Ovary (tissue), 9 donors: Measurements from ENCODE around the gene TMEFF2. TPM values are rescaled to one million over a fixed set of nuclear protein-coding genes. Genes with fewer than 3 reads are reported as not detected.

Source experiments
- DNase-seq, 5 donors: peaks; one replicate each; pipeline ENCODE4 v3.0.0-alpha.2; 2019 to 2020
- H3K27ac ChIP-seq, 2 donors: fragments of 200-600 bp; one replicate each; pipeline versions ENCODE4 v1.5.1 to v1.8.0; 2019 to 2022
- H3K27me3 ChIP-seq: fragments of 200-600 bp; one replicate; pipeline ENCODE4 v1.8.0; 2022
- H3K36me3 ChIP-seq: fragments of 200-600 bp; sonication (generic); one replicate; pipeline ENCODE4 v1.5.1; 2019
- H3K4me1 ChIP-seq: one replicate; pipeline ENCODE4 v1.8.1; 2013; ENCODE audit warnings: mild to moderate bottlenecking, moderate library complexity; ENCODE audit not compliant: insufficient read depth
- H3K4me3 ChIP-seq: fragments of 200-600 bp; sonication (generic); one replicate; pipeline ENCODE4 v1.5.1; 2017
- H3K9me3 ChIP-seq, 2 donors: fragments of 200-600 bp in 1 of 2; sonication (generic) in 1 of 2; one replicate each; pipeline versions ENCODE4 v1.5.1 to v1.8.1; 2013 to 2019; ENCODE audit warnings: mild to moderate bottlenecking in 1 of 2, moderate library complexity in 1 of 2
- CTCF ChIP-seq, 3 donors: fragments of 450-650 bp in 2 of 3; fragments of 200-600 bp in 1 of 3; IDR thresholded peaks; one replicate each; pipeline versions ENCODE4 v1.5.1 to v1.8.0; 2016 to 2022; ENCODE audit warnings: antibody characterized with exemption in 3 of 3, mild to moderate bottlenecking in 1 of 3
- EP300 ChIP-seq: sonication (generic); formaldehyde crosslinking; IDR thresholded peaks from one replicate; pipeline ENCODE4 v1.6.1; 2017; ENCODE audit warnings: antibody characterized with exemption
- POLR2A ChIP-seq: fragments of 450-650 bp; IDR thresholded peaks from one replicate; pipeline ENCODE4 v1.6.1; 2017; ENCODE audit warnings: antibody characterized with exemption, mild to moderate bottlenecking, moderate library complexity
- WGBS, 3 donors: extraction: QIAGEN DNeasy Blood & Tissue Kit in 1 of 3; methylation state at CpG; one replicate each; pipeline versions ENCODE4 v1.1.5 to v1.1.7; 2013 to 2017; 5-methylcytosine and 5-hydroxymethylcytosine counted together
- intact Hi-C, 4 donors: fragments of 100-400 bp; cut with DNase I; formaldehyde crosslinking; loops; one replicate each; pipeline versions ENCODE4 v1.11.0 to v1.15.1; 2022 to 2023
- polyA plus RNA-seq, 2 donors: library from polyadenylated mRNA; stranded (reverse); fragments of 200-250 nt in 1 of 2; fragments of 350-450 nt in 1 of 2; fragmentation: Illumina TruSeq in 1 of 2; extraction: RNeasy Lipid Tissue Mini Kit (QIAGEN cat#74804) in 1 of 2; gene quantifications; one replicate each; pipeline ENCODE4 v1.2.3, GENCODE V29; 2013 to 2014
- total RNA-seq, 7 donors: library from RNA; depleted of rRNA in 2 of 7; stranded (reverse); fragments of >200 nt in 2 of 7; fragmentation: NEBNext Ultra II Directional in 3 of 7; extraction: Animal tissue kit (Norgen Biotek cat#: 25700) in 3 of 7; gene quantifications; one replicate each; pipeline versions ENCODE4 v1.1.0 to v1.2.4, GENCODE V29; 2016 to 2023
- donor health status: DM: no; HTN: no; CAD: no; lungs with moderate emphysema.
- donor health status: DM: no; HTN: no; CAD: no.
- donor health status: Bipolar disorder and iron deficiency.
- donor health status: DM: yes; HTN: yes; CAD: no.
- donor health status: DM: no; HTN: no; CAD: no.
- donor health status: DM: yes; HTN: yes; CAD: no.

Gene TMEFF2
- total and polyA plus RNA-seq, 9 donors, result 0.05 to 0.34 (median 0.08) TPM; not detected in 5

- DNase-seq, result no peak
- intact Hi-C loops, result no loop called here
- no peak for TF ChIP-seq CTCF (IDR thresholded peaks at IDR 0.05)
- TF ChIP-seq POLR2A, result no peak
- no peak for TF ChIP-seq EP300
- H3K4me3 ChIP-seq, result no peak overlapping the region
- 41 to 53% (median 49%) methylated on average over 4 of the region's 4 CpGs for WGBS, 3 donors
- peaks cover 2% of the 10 kb centered on the region for H3K4me1 ChIP-seq
- H3K9me3 ChIP-seq, result no peaks in the 10 kb centered on the region
- H3K27ac ChIP-seq, result no peak overlapping the region
- no peaks in the 10 kb centered on the region for H3K36me3 ChIP-seq
- no peaks in the 10 kb centered on the region for H3K27me3 ChIP-seq
These were observed 265.4 kb downstream of the TMEFF2 start for GRCh38 chr2:191929288-191929687.

DNA sequence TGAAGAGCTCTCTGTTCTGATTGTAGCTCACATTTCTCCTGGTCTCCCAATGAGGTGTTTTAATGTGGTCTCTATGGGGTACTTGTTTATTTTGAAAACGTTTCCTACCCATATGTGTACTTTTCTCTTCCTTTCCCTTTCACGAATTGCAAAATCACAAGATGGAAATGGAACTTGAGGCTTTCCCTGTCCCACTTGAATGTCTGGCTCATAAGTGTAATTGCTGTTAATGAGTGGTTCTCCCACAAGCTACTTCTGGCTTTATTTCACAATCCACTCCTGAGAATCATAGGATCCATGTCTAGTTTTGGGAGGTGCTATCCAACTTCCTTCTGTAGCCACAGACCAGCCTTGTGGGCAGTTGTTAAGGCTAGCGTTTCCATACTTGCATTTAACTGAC is 266.7 kb downstream of the TMEFF2 start:
- H3K36me3 ChIP-seq, result no peaks in the 10 kb centered on the region
- no peak for DNase-seq
- no peak overlapping the region for H3K4me3 ChIP-seq
- H3K9me3 ChIP-seq, result no peaks in the 10 kb centered on the region
- 41 to 50% (median 50%) methylated on average over 3 of the region's 3 CpGs for WGBS, 3 donors
- H3K27ac ChIP-seq, result no peak overlapping the region
- H3K27me3 ChIP-seq, result no peaks in the 10 kb centered on the region
- H3K4me1 ChIP-seq, result peaks cover 2% of the 10 kb centered on the region
- no peak for TF ChIP-seq CTCF (IDR thresholded peaks at IDR 0.05)
- TF ChIP-seq POLR2A, result no peak
- no peak for TF ChIP-seq EP300
- intact Hi-C loops, result no loop called here

DNA sequence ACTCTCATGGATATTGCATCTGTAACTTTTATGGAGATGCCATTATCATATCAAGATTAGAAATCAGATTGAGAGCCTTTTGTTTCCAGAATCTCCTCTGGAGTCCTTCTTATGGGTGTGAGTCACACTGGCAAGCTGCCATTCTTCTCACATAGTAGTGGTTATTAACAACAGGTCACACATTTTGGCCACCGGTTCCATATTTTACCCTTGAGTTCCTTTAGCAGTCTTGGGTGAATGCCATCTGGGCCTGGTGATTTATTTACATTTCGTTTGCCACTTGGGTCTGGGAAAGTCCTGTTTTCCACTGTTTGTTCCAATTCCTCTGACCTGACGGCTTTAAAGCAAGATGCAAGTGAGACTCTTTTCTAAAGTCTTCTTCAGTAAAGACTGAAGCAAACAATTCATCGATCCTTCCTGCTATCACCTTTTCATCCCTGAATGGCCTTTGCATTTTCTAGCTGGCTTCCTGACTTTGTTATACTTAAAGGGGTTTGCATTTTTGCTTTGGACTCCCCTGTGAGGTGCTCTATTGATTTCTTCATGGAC is 267.3 kb downstream of the TMEFF2 start:
- DNase-seq, result peak in 3 of 5 donors; percentile 21 to 46 (median 39)
- no peaks in the 10 kb centered on the region for H3K36me3 ChIP-seq
- no peak overlapping the region for H3K4me3 ChIP-seq
- H3K4me1 ChIP-seq, result peaks cover 2% of the 10 kb centered on the region
- 30 to 42% (median 33%) methylated on average over 4 of the region's 4 CpGs for WGBS, 3 donors
- no peak overlapping the region for H3K27ac ChIP-seq
- intact Hi-C loops, result no loop called here
- H3K27me3 ChIP-seq, result no peaks in the 10 kb centered on the region
- no peaks in the 10 kb centered on the region for H3K9me3 ChIP-seq
- TF ChIP-seq CTCF (IDR thresholded peaks at IDR 0.05) (no peak), POLR2A (no peak), EP300 (no peak)

- 55 to 97% (median 95%) methylated on average over 1 of the region's 1 CpG for WGBS, 3 donors
- Histone ChIP-seq H3K4me1 (peaks cover 2% of the 10 kb centered on the region), H3K4me3 (no peak overlapping the region), H3K27me3 (no peaks in the 10 kb centered on the region), H3K9me3 (no peaks in the 10 kb centered on the region), H3K27ac (no peak overlapping the region), H3K36me3 (no peaks in the 10 kb centered on the region)
- no peak for DNase-seq
- no peak for TF ChIP-seq EP300
- TF ChIP-seq POLR2A, result no peak
- TF ChIP-seq CTCF (IDR thresholded peaks at IDR 0.05), result no peak
- intact Hi-C loops, result no loop called here
These were observed 268.1 kb downstream of the TMEFF2 start for GRCh38 chr2:191926671-191927070.

GRCh38 chr2:191923652-191923997 is 271.1 kb downstream of the TMEFF2 start:
- DNase-seq, result no peak
- Histone ChIP-seq H3K4me1 (peaks cover 2% of the 10 kb centered on the region), H3K27me3 (no peaks in the 10 kb centered on the region), H3K9me3 (no peaks in the 10 kb centered on the region), H3K27ac (no peak overlapping the region), H3K4me3 (no peak overlapping the region), H3K36me3 (no peaks in the 10 kb centered on the region)
- TF ChIP-seq POLR2A, result no peak
- TF ChIP-seq CTCF (IDR thresholded peaks at IDR 0.05), result no peak
- TF ChIP-seq EP300, result no peak
- intact Hi-C loops, result no loop called here
